NCI-H524 treated with DMSO at 0.1 percent for 48 hours (cell line): Measurements from ENCODE around the gene CAMK2G.
A peak's percentile ranks its signal among the peaks of the same experiment; 100 is the strongest.
"Not testable (repeated sequence)": the region's sequence is repeated elsewhere in the genome, so short reads cannot be mapped to it uniquely, and the experiment has no call there.

ENCODE experiments used
- DNase-seq: peaks from one replicate; lab custom pipeline; 2025; lab: John Stamatoyannopoulos, UW

Gene CAMK2G

GRCh38 chr10:73790886-73791625 is 83.3 kb downstream of the CAMK2G start:
- no peak for DNase-seq

GRCh38 chr10:73789659-73790055 is 84.7 kb downstream of the CAMK2G start:
- no peak for DNase-seq

DNA sequence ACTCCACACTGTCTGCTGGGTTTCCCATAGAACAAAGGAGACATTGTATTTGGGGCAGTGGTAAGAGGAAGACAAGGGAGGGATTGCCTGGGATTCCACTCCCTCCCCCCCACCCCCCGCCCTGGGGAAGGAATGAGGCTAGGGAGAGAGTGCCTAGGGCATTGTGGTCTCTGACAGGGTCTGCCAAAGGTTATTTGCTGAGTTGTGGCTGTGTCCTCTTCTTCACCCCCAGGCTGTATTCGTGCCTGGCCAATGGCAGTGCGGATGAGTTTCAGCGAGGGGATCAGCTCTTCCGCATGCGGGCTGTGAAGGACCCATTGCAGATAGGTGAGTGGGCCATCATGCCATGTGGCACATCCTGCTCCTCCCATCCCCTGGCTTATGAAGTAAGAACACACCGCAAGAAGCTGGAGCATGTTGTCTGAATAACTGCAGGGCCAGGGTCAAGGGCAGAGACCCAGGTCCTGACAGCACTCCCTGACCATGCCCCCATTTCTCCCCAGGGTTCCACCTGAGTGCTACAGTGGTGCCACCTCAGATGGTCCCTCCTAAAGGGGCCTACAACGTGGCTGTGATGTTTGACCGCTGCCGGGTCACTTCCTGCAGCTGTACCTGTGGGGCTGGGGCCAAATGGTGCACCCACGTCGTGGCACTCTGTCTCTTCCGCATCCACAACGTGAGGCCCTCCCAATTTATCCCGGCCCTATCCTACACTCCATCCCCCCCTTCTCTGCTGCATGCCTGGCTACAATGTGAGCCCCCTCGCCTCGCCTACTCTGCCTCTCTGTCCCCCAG is 85.3 kb downstream of the CAMK2G start:
- no peak for DNase-seq

GRCh38 chr10:73787031-73787800 is 87.1 kb downstream of the CAMK2G start:
- not testable (repeated sequence) for DNase-seq

- DNase-seq, result no peak
Observed at GRCh38 chr10:73786512-73786885, 87.9 kb downstream of the CAMK2G start.

DNA sequence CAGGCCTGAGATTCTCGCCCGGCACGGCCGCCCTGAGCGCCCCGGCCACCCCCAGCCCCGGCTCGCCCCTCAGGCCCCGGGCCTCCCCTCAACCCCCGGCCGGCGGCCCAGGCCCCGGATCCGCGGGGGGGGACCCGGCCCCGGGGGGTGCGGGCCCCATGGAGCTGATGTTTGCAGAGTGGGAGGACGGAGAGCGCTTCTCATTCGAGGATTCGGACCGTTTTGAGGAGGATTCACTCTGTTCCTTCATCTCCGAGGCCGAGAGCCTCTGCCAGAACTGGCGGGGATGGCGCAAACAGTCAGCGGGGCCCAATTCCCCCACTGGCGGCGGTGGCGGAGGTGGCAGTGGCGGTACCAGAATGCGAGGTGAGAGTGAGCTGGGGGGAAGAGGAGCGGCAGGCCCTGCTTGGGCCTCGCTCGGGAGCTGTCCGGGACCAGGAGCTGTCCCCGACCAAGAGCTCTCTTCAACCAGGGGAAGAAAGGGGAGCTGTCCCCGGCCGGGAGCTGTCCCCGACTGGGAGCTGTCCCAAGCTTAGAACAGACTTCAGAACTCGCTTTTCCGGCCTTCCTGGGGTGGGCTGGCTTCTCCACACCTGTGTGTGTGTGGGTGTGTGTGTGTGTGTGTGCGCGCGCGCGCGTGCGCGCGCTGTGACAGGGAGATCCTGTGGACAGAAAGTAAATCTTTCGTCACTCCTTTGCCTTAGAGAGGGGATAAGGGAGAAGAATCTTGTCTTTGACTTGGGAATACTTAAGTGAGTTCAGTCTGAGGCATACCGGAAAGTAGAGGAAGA is 88.4 kb downstream of the CAMK2G start:
- no peak for DNase-seq

DNA sequence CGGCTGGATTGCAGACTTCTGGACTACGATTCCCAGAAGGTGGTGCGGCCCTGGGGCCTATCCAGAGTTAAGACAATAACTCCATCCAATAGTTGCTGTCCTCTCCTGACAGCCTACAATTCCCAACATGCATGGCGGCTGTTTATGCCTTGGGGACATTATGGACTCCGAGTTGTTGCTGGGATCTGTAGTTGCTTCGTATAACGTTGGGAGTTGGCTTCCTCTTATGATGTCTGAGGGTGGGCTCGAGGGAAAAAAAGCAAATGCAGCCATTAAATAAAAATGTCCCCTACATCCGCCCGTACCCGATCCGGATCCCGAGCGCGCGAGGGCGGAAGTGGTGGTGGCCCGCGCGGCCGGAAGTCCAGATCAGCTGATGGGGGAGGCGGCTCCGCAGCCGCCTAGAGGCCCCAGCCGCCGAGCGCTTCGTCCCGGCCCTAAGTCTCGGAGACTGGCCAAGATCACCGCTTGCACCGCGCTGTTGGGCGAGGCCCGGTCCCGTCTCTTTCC is 89.1 kb downstream of the CAMK2G start, which contains the start of gene ZSWIM8:
Gene ZSWIM8, plus strand, starts transcription at position 396 of the 510 bp plus-strand sequence. CDS start 273 bp downstream, outside the sequence.
- DNase-seq, result peak; percentile 10

GRCh38 chr10:73782749-73783085 is 91.6 kb downstream of the CAMK2G start:
- DNase-seq, result no peak

DNA sequence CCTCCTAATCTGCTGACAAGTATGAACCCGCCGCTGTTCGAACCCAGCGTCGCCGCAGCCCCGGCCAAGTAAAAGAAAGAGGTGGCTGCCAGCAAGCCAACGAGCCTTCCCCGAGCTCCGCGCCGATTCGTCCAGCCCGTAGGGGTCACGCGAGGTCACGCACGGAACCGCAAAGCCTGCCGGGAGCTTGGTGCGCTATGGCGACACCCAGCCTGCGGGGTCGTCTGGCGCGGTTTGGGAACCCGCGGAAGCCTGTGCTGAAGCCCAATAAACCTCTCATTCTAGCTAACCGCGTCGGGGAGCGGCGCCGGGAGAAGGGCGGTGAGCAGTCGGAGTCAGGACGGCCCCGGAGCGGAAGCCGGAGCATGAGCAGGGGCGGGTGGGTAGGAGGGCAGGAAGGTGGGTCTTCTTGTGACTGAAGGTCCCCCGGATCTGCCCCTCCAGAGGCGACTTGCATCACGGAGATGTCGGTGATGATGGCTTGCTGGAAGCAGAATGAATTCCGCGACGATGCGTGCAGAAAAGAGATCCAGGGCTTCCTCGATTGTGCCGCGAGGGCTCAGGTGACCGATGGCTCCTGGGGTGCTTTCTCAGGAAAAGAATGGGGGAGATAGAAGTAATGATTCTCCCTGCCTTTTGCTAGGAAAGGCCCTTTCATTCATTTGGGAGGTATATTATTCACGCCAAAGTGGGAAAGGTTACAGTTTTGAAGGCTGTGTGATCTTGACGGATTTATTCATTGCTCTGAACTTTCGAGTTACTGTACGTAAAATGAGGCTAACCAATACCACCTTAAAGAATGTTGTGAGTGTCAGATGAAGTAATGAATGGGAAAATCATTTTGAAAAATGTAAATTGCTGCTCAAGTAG is 92.2 kb downstream of the CAMK2G start, which contains the start of gene CHCHD1:
Gene CHCHD1, plus strand, starts transcription at position 170 of the 870 bp plus-strand sequence. Its CDS starts 28 bp downstream, at position 198.
- DNase-seq, result no peak

GRCh38 chr10:73781548-73781878 is 92.8 kb downstream of the CAMK2G start:
- DNase-seq, result no peak

- no peak for DNase-seq
Observed at GRCh38 chr10:73780966-73781365, 93.4 kb downstream of the CAMK2G start.

DNA sequence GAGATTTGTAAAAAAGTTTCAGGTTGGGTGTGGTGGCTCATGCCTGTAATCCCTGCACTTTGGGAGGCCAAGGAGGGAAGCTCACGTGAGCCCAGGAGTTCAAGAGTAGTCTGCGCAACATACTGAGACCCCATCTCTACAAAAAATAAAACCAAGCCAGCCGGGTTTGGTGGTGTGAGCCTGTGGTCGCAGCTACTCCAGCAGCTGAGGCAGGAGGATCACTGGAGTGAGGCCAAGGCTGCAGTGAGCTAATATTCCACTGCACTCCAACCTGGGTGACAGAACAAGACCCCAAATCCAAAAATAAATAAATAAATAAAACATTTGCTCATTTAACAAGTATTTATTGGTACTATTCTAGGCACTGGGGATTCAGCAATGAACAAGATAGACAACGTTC is 94.1 kb downstream of the CAMK2G start:
- no peak for DNase-seq

DNA sequence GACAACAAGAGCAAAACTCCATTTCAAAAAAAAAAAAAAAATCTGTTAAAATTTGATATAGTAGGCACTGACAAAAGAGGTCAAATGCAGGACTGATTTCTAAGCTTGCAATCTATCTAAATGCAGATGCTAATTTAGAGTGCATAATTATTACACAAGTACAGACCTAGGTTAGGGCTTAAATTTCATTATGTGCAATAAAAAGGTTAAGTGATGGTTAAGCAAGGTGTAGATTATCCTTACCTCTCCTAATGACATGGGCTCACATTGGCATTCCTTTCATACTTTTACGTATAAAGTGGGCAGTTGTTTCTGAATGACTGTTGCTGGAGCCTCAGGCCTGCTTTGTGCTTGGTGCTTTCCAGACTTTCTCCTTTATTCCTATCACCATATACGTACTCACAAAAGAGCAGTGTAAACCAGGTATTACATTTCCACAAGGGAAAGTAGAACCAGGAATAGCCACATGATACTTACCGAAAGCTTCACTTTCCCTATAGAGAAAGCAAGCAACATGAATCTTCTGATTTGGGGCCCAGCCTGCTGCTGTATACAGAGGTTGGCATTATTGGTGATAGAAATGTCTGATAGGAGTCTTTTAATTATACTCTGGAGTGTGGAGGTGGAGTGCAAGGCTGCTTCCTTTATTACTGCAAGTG is 94.7 kb downstream of the CAMK2G start:
- DNase-seq, result no peak

GRCh38 chr10:73779018-73779417 is 95.3 kb downstream of the CAMK2G start:
- DNase-seq, result no peak

- DNase-seq, result no peak
Observed at GRCh38 chr10:73774637-73775036, 99.7 kb downstream of the CAMK2G start.

GRCh38 chr10:73773152-73773879 is 101.0 kb downstream of the CAMK2G start:
- no peak for DNase-seq

- DNase-seq, result no peak
Observed at GRCh38 chr10:73772281-73773151, 101.8 kb downstream of the CAMK2G start.

GRCh38 chr10:73771722-73772280 is 102.6 kb downstream of the CAMK2G start:
- no peak for DNase-seq
